GM21381 (cell line): ENCODE data around the gene RYR2.
"Not testable (repeated sequence)": the region's sequence is repeated elsewhere in the genome, so short reads cannot be mapped to it uniquely, and the experiment has no call there.

Source experiments
- ATAC-seq: cut with Tn5 transposase; IDR thresholded peaks from one replicate; pipeline ENCODE4 v1.9.1; 2021; ENCODE audit warnings: mild to moderate bottlenecking, moderate library complexity; ENCODE audit not compliant: unreplicated experiment

The RYR2 gene

DNA sequence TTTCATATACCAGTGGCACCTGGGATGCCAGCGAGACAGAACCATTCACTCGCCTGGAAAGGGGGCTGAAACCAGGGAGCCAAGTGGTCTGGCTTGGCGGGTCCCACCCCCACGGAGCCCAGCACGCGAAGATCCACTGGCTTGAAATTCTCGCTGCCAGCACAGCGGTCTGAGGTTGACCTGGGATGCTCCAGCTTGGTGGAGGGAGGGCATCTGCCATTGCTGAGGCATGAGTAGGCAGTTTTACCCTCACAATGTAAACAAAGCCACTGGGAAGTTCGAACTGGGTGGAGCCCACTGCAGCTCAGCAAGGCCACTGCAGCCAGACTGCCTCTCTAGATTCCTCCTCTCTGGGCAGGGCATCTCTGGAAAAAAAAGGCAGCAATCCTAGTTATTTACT, 778.6 kb downstream of the RYR2 start:
- ATAC-seq = not testable (repeated sequence)

GRCh38 chr1:237832858-237833257, 790.9 kb downstream of the RYR2 start:
- ATAC-seq = no peak

- ATAC-seq = no peak
These were observed 792.1 kb downstream of the RYR2 start for GRCh38 chr1:237834048-237834447.

DNA sequence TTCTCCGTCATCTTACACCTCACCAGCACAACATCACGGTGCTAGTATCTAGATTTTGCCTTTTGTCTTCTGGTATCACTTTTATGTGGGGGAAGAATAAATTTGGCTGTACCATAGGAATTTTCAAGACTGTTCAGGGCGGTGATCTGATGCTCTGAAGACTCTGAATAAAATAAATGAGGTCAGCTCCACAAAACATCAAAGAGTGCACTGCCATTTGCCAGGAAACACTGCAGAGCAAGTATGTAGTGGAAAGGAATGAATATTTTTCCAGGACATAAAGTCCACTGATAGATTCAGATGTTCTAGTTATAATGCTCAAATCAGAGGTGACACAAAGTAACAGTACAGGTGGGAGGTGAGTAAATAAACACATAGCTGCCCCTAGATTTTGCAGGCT, 792.5 kb downstream of the RYR2 start:
- no peak for ATAC-seq

GRCh38 chr1:237838320-237838719, 796.3 kb downstream of the RYR2 start:
- no peak for ATAC-seq

DNA sequence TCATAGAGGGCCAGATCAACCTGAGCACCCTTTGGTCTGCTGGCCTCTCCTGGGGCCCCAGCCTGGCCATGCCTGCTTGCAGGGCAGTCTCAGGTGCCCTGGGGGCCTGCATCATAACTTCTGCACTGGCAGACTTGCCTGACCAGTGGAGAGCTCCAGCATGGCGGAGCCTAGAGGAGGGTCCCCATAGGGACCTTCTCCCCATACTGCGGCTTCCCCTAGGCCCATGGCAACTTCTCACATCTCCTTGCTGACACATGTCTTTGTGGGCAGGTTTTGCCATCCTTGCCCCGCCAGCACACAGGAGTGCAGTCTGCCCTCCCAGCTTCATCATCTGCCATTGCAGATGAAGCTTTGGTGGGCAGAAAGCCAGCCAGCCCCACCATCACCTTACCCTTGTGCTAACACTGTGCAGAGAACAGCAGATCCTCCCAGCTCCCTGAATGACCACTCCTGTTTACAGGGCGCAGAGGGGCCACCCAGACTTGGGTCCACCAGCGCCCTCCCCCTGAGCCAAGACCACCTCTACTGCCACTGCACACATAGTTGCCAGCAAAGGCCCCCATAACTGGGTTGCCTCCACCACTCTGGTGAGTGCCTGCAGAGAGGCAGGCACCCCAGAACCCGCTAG, 797.0 kb downstream of the RYR2 start:
- ATAC-seq = no peak

GRCh38 chr1:237841485-237841884, 799.5 kb downstream of the RYR2 start:
- ATAC-seq = no peak

- not testable (repeated sequence) for ATAC-seq
These were observed 801.5 kb downstream of the RYR2 start for GRCh38 chr1:237843516-237843915.

DNA sequence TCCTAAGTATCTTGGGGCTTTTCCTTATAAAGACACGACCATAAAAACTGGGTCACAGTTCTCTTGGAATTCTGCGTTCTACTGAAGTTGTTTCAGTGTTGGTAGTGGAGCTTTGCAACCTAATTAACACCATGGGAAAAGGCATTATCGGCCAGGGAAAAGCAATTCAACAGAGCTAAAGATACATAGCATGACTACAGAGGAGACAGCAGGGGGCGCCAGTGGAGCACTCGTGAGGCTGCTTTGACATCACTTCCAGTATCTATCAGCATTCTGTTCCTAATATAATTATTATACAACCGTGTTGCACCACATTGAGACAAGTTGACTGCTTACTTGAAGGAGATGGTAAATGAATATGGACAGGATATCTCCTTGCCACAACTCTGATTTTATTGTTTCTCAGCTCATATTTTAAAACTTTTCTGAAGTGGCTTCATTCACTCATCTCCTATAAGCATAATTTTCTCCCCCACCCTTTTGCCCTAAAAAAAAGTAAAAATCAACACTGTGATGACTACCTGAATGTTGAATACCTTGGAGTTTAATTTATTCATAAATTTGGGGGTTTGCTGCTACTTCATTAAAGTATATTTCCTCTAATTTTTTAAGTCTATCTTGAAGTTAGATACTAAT, 809.3 kb downstream of the RYR2 start:
- ATAC-seq = no peak

- no peak for ATAC-seq
These were observed 810.4 kb downstream of the RYR2 start for GRCh38 chr1:237852342-237852741.

GRCh38 chr1:237857455-237857854, 815.5 kb downstream of the RYR2 start:
- no peak for ATAC-seq

DNA sequence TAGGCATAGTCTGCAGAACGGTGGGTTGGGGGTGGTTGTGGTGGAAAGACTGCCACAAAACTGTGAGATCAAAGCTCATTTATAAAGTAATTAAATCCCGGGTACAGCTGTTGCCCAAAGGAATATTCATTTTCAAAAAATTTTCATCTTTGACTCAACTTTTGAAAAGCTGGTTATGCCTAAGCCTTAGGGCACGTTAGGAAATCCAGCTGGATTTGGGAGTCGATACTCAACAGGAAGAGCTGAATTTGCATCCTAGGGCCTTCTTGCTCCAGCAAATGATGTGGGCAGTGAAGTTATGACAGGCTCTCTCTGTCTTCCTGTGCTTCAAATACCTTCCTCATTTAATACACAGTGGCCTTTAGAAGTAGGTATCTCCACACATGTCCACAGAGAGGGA, 817.0 kb downstream of the RYR2 start:
- no peak for ATAC-seq

- ATAC-seq = no peak
These were observed 820.0 kb downstream of the RYR2 start for GRCh38 chr1:237861944-237862343.

GRCh38 chr1:237863234-237863633, 821.2 kb downstream of the RYR2 start:
- no peak for ATAC-seq

- peak; percentile 82 for ATAC-seq
These were observed 822.6 kb downstream of the RYR2 start for GRCh38 chr1:237864338-237865244.

- no peak for ATAC-seq
These were observed 825.5 kb downstream of the RYR2 start for GRCh38 chr1:237867380-237867888.

DNA sequence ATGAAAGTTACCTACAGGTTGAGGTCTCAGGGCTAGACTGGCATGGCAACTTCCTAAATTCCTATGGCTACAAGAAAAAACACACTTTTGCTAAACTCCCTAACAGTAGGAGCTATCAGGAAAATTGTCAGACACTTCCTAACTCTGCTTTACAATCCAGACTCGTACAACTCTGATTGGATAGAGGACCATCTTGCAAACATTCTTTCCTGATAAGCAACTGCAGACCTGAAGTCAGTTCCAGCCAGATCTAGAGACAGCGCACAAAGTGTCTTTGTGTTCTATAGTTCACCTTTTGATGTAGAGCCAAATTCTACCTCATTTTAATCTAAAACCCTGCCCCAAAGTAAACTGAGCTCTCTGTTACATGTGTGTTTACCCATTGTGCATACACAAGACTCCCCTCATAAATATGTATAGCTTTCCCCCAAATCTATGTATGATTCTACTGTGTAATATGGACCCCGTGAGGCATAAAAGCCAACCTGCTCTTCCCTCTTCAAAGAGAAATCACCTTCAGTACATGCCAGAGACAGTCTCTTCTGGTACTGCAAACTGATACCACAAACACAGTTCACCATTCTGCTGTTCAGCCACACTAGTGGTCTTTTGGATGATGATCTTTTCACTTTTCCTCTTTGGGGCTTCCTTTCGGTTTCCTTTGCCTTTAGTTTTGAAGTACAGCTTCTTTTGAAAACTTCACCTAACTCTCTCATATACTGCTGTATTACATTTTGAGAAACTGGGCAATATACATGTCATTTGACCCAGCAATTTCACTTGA, 827.0 kb downstream of the RYR2 start:
- no peak for ATAC-seq

DNA sequence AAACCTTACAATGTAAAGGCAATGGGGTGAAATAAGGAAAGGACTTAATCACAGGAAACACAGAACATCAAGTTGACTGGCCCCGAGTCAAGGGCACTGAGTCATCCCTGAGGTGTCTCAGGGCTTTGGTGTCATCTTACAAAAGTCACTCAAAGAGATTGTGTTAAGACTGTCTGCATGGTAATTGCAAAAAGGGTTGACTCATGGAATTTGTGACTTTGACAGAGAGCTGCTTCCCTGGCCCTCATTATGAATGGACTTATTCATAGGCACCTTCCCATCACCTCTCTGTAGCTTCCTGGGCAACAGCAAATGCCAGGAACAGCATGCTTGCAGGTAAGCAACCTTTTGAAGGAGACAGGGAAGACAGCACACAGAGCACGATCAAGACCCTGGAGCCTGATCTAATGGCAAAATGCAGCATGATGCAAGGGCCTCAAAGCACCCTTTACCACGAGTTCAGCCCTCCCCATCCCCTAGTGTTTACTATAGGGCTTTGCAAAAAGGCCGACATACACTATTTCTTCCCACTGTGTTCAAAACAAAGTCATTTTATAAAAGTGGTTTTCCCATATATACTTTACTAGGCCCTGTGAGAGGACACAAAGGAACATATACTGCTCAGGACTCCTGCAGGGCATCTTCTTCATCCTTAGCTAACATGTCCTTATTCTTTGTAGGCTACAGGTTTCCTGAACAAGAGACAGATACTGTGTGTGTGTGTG, 831.7 kb downstream of the RYR2 start:
- ATAC-seq = no peak

DNA sequence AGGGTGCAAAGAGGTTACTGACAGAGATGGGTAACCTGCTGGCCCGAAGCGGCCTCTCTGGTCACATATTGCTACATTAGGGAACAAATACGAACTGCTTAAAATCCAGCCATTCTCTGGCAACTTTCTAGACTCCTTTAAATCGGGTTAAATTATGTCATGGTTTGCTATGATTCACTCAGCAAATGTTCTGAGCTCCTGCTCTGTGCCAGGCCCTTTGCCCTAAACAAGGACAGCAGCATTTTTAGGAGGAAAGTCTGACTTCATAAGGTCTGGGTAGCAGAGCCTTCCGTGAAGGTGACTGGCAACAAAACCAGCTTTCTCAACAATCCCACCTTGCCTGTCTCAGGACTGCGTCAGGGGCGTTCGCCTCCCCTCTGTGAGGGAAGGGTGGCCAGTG, 833.3 kb downstream of the RYR2 start:
- ATAC-seq = no peak

DNA sequence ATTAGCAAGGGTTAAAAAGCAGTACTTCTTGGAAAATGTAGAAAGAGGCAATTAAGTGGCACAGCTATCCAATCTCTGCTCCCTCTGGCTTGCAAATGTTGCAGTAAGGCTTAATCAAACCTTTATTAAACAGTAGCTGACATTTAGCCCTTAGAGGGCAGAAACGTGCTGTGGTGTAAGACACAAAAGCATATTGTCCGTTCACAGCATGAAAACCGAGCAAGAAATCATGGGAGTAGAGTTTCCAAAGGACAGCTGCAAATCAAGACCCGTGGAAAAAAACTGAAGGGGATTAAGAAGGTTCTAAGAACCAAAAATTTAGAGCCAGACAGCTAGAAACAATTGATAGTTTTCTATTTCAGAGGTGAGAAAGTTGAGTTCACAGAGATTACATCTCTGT, 835.6 kb downstream of the RYR2 start:
- no peak for ATAC-seq
